Stimulated activated CD8-positive, alpha-beta memory T cell treated with anti-CD3 and anti-CD28 coated beads, Interleukin-12 subunit alpha, Interleukin-12 subunit beta, amount 100 ng/mL, for 4 hours (primary cell): ENCODE data around the gene PTPRG.

Source experiments
- DNase-seq: peaks from one replicate; pipeline ENCODE4 v3.0.0-alpha.2; 2020; ENCODE audit warnings: low read depth

The PTPRG gene

GRCh38 chr3:61657689-61658088 is 96.3 kb downstream of the PTPRG start:
- DNase-seq: no peak

- DNase-seq: no peak
Observed at GRCh38 chr3:61662861-61663260, 101.5 kb downstream of the PTPRG start.

- DNase-seq: no peak
Observed at GRCh38 chr3:61663356-61664104, 102.2 kb downstream of the PTPRG start.

- DNase-seq: no peak
Observed at GRCh38 chr3:61664105-61664482, 102.7 kb downstream of the PTPRG start.

GRCh38 chr3:61665121-61665520 is 103.8 kb downstream of the PTPRG start:
- DNase-seq: no peak

GRCh38 chr3:61665987-61666386 is 104.6 kb downstream of the PTPRG start:
- no peak for DNase-seq

- DNase-seq: no peak
Observed at GRCh38 chr3:61666615-61667330, 105.4 kb downstream of the PTPRG start.

- DNase-seq: no peak
Observed at GRCh38 chr3:61667383-61667782, 106.0 kb downstream of the PTPRG start.

GRCh38 chr3:61667814-61668213 is 106.4 kb downstream of the PTPRG start:
- no peak for DNase-seq

GRCh38 chr3:61668317-61668864 is 107.0 kb downstream of the PTPRG start:
- DNase-seq: no peak

- DNase-seq: no peak
Observed at GRCh38 chr3:61669203-61669602, 107.8 kb downstream of the PTPRG start.

- no peak for DNase-seq
Observed at GRCh38 chr3:61669668-61670299, 108.4 kb downstream of the PTPRG start.

GRCh38 chr3:61673651-61674050 is 112.3 kb downstream of the PTPRG start:
- no peak for DNase-seq

GRCh38 chr3:61674596-61674995 is 113.2 kb downstream of the PTPRG start:
- DNase-seq: no peak

GRCh38 chr3:61679026-61679425 is 117.7 kb downstream of the PTPRG start:
- DNase-seq: no peak

- DNase-seq: no peak
Observed at GRCh38 chr3:61680617-61681016, 119.2 kb downstream of the PTPRG start.

- DNase-seq: no peak
Observed at GRCh38 chr3:61681636-61682035, 120.3 kb downstream of the PTPRG start.

- DNase-seq: no peak
Observed at GRCh38 chr3:61682671-61683548, 121.5 kb downstream of the PTPRG start.

- DNase-seq: no peak
Observed at GRCh38 chr3:61683549-61684236, 122.3 kb downstream of the PTPRG start.

GRCh38 chr3:61684386-61684785 is 123.0 kb downstream of the PTPRG start:
- DNase-seq: no peak

- DNase-seq: no peak
Observed at GRCh38 chr3:61685755-61686154, 124.4 kb downstream of the PTPRG start.
